ENCODE data around the gene PET117.
"Not testable (repeated sequence)": the region's sequence is repeated elsewhere in the genome, so short reads cannot be mapped to it uniquely, and the experiment has no call there.

DNA sequence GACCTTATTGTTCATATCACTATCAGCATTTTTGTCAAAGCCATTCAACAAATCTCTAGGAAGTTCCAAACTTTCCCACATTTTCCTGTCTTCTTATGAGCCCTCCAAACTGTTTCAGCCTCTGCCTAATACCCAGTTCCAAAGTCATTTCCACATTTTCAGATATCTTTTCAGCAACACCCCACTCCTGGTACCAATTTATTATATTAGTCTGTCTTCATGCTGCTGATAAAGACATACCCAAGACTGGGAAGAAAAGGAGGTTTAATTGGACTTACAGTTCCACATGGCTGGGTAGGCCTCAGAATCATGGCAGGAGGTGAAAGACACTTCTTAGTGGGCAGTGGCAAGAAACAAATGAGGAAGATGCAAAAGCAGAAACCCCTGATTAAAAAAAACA is 42.7 kb downstream of the PET117 start:
- TF ChIP-seq, protein P1, sequence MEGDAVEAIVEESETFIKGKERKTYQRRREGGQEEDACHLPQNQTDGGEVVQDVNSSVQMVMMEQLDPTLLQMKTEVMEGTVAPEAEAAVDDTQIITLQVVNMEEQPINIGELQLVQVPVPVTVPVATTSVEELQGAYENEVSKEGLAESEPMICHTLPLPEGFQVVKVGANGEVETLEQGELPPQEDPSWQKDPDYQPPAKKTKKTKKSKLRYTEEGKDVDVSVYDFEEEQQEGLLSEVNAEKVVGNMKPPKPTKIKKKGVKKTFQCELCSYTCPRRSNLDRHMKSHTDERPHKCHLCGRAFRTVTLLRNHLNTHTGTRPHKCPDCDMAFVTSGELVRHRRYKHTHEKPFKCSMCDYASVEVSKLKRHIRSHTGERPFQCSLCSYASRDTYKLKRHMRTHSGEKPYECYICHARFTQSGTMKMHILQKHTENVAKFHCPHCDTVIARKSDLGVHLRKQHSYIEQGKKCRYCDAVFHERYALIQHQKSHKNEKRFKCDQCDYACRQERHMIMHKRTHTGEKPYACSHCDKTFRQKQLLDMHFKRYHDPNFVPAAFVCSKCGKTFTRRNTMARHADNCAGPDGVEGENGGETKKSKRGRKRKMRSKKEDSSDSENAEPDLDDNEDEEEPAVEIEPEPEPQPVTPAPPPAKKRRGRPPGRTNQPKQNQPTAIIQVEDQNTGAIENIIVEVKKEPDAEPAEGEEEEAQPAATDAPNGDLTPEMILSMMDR (IDR thresholded peaks at IDR 0.05; ENCODE audit: low read depth, low read length, missing input control): not testable (repeated sequence)
- not testable (repeated sequence) for TF ChIP-seq JUND, RAD21, RXRA (IDR thresholded peaks at IDR 0.05)

Data from liver (tissue), 3 donors.